Measurements from ENCODE around the gene CCR5AS.

Gene CCR5AS

GRCh38 chr3:46453526-46454208 is 46.8 kb upstream of the CCR5AS start:
- Histone ChIP-seq H3K27me3 (no peaks in the 10 kb centered on the region), H3K27ac (no peak overlapping the region), H3K4me3 (no peak overlapping the region), H3K4me1 (no peaks in the 10 kb centered on the region), H3K36me3 (no peaks in the 10 kb centered on the region), H3K9me3 (no peaks in the 10 kb centered on the region)
- TF ChIP-seq CTCF (IDR thresholded peaks at IDR 0.05), result no peak
- no peak for TF ChIP-seq POLR2AphosphoS5 (IDR thresholded peaks at IDR 0.05)
- no peak for TF ChIP-seq POLR2A (IDR thresholded peaks at IDR 0.05)
- intact Hi-C loops (cut with DNase I; ENCODE audit: low total_unique reads), result no loop called here
- no peak for DNase-seq (ENCODE audit: low spot score in 2 of 2)

- Histone ChIP-seq H3K36me3 (no peaks in the 10 kb centered on the region), H3K4me1 (no peaks in the 10 kb centered on the region), H3K27ac (no peak overlapping the region), H3K4me3 (no peak overlapping the region), H3K27me3 (no peaks in the 10 kb centered on the region), H3K9me3 (no peaks in the 10 kb centered on the region)
- intact Hi-C loops (cut with DNase I; ENCODE audit: low total_unique reads), result no loop called here
- no peak for DNase-seq (ENCODE audit: low spot score in 2 of 2)
- TF ChIP-seq POLR2AphosphoS5 (IDR thresholded peaks at IDR 0.05), result no peak
- no peak for TF ChIP-seq POLR2A (IDR thresholded peaks at IDR 0.05)
- no peak for TF ChIP-seq CTCF (IDR thresholded peaks at IDR 0.05)
These were observed 43.1 kb upstream of the CCR5AS start for GRCh38 chr3:46449755-46450552.

GRCh38 chr3:46448721-46449120 is 41.9 kb upstream of the CCR5AS start:
- intact Hi-C loops (cut with DNase I; ENCODE audit: low total_unique reads), result no loop called here
- no peaks in the 10 kb centered on the region for H3K4me1 ChIP-seq
- no peaks in the 10 kb centered on the region for H3K9me3 ChIP-seq
- TF ChIP-seq POLR2A (IDR thresholded peaks at IDR 0.05) (no peak), CTCF (IDR thresholded peaks at IDR 0.05) (no peak), POLR2AphosphoS5 (IDR thresholded peaks at IDR 0.05) (no peak)
- no peak overlapping the region for H3K4me3 ChIP-seq
- DNase-seq (ENCODE audit: low spot score in 2 of 2), result no peak
- H3K36me3 ChIP-seq, result no peaks in the 10 kb centered on the region
- no peaks in the 10 kb centered on the region for H3K27me3 ChIP-seq
- H3K27ac ChIP-seq, result no peak overlapping the region

- no peak for DNase-seq (ENCODE audit: low spot score in 2 of 2)
- intact Hi-C loops (cut with DNase I; ENCODE audit: low total_unique reads), result no loop called here
- H3K36me3 ChIP-seq, result no peaks in the 10 kb centered on the region
- no peaks in the 10 kb centered on the region for H3K9me3 ChIP-seq
- H3K4me1 ChIP-seq, result no peaks in the 10 kb centered on the region
- TF ChIP-seq POLR2A (IDR thresholded peaks at IDR 0.05) (no peak), POLR2AphosphoS5 (IDR thresholded peaks at IDR 0.05) (no peak), CTCF (IDR thresholded peaks at IDR 0.05) (no peak)
- H3K4me3 ChIP-seq, result no peak overlapping the region
- no peaks in the 10 kb centered on the region for H3K27me3 ChIP-seq
- H3K27ac ChIP-seq, result no peak overlapping the region
These were observed 40.5 kb upstream of the CCR5AS start for GRCh38 chr3:46447228-46447985.
